Measurements from ENCODE around the gene CCDC136. TPM values are rescaled to one million over a fixed set of nuclear protein-coding genes. Genes with fewer than 3 reads are reported as not detected.

CCDC136 gene
- total RNA-seq, 1 experiment from 2014 or later, result 31.1 TPM

GRCh38 chr7:128755075-128755818 is 36.5 kb upstream of the CCDC136 start:
- Histone ChIP-seq H2BK120ac (ENCODE audit: low read depth, low read length, poor library complexity, severe bottlenecking) (no peak overlapping the region), H3K18ac (ENCODE audit: insufficient read length, low read depth, low read length) (no peak overlapping the region), H4K8ac (replicated peaks; ENCODE audit: insufficient read length, low read depth, low read length) (no peak overlapping the region), H3K23me2 (ENCODE audit: insufficient read length, low read depth, low read length, poor library complexity, severe bottlenecking) (no peaks in the 10 kb centered on the region), H4K5ac (ENCODE audit: insufficient read length, low read depth, low read length) (no peak overlapping the region), H3K56ac (ENCODE audit: insufficient read length, low read depth, low read length) (no peak overlapping the region), H2AK5ac (ENCODE audit: insufficient read length, low read length) (no peak overlapping the region), H4K20me1 (ENCODE audit: control insufficient read depth, insufficient read depth, insufficient read length) (no peaks in the 10 kb centered on the region), H3K14ac (ENCODE audit: insufficient read depth, low read length) (no peak overlapping the region), H2BK5ac (ENCODE audit: insufficient read length, low read length) (no peak overlapping the region), H2AFZ (ENCODE audit: low read length) (no peak overlapping the region), H3K27me3 (ENCODE audit: insufficient read depth, low read length) (no peaks in the 10 kb centered on the region), H4K91ac (ENCODE audit: insufficient read length, low read depth, low read length) (no peak overlapping the region), H3K23ac (ENCODE audit: insufficient read length, low read depth, low read length) (no peak overlapping the region), H3K4me1 (ENCODE audit: insufficient read depth, low read length) (no peaks in the 10 kb centered on the region), H2BK15ac (ENCODE audit: low read depth, low read length) (no peak overlapping the region), H3K79me2 (ENCODE audit: insufficient read depth, low read length) (no peaks in the 10 kb centered on the region), H3K9me3 (ENCODE audit: control insufficient read depth, low read depth, low read length) (no peaks in the 10 kb centered on the region), H3K4me2 (ENCODE audit: insufficient read depth, insufficient read length, low read length) (no peak overlapping the region), H3K4ac (ENCODE audit: low read depth, low read length) (no peak overlapping the region), H2BK12ac (ENCODE audit: insufficient read length, low read depth, low read length) (no peak overlapping the region), H3K9ac (ENCODE audit: extremely low read depth, insufficient read length, low read length) (no peak overlapping the region), H3K27ac (ENCODE audit: insufficient read length, low read depth, low read length) (no peak overlapping the region), H2BK20ac (ENCODE audit: low read depth, low read length, poor library complexity, severe bottlenecking) (no peak overlapping the region), H3T11ph (ENCODE audit: low read length) (no peak overlapping the region), H3K79me1 (ENCODE audit: insufficient read depth, low read depth, low read length, poor library complexity, severe bottlenecking) (peaks cover 3% of the 10 kb centered on the region)
- no CpG with 5 or more reads among the region's 2 CpGs for WGBS (ENCODE audit: extremely low coverage, insufficient read length, low lambda C conversion rate)
- Mint-ChIP-seq H3K4me3 (no peak overlapping the region), H3K4me1 (no peaks in the 10 kb centered on the region), H3K36me3 (ENCODE audit: insufficient read depth in 1 of 3, low read depth in 3 of 3) (peaks cover 23 to 78% (median 68%) of the 10 kb centered on the region in 3 experiments; a peak in 6 of 7 replicates), H3K9me3 (no peaks in the 10 kb centered on the region), H3K27me3 (ENCODE audit: low read depth) (no peaks in the 10 kb centered on the region), H3K27ac (no peak overlapping the region; a peak in 1 of 7 replicates)
- DNase-seq, result no peak
- TF ChIP-seq CTCF (conservative IDR thresholded peaks at IDR 0.05), result no peak
